ENCODE measurements around the gene FOXK2. TPM values are rescaled to one million over a fixed set of nuclear protein-coding genes. Genes with fewer than 3 reads are reported as not detected.

FOXK2 gene
- total and polyA plus RNA-seq, 2 donors (not counting 1 experiment from before 2014, with no cell fraction given) = 19.7 to 62.7 TPM

- Histone ChIP-seq H3K4me1 (ENCODE audit: control insufficient read depth in 2 of 2, insufficient read depth in 2 of 2, low read length in 2 of 2) (peaks cover 7 to 34% of the 10 kb centered on the region in 2 donors), H3K27me3 (replicated peaks in 1 of 4; ENCODE audit: control extremely low read depth in 1 of 4, control insufficient read depth in 3 of 4, insufficient read depth in 4 of 4, low read length in 3 of 4) (no peaks in the 10 kb centered on the region), H3K4me3 (ENCODE audit: control extremely low read depth in 1 of 5, extremely low read depth in 1 of 5, insufficient read depth in 1 of 5, low read depth in 2 of 5, low read length in 4 of 5) (peak overlapping the region in 4 of 5 experiments; percentile 55 to 79 (median 68)), H3K9me3 (ENCODE audit: control extremely low read depth in 1 of 3, control insufficient read depth in 2 of 3, insufficient read depth in 1 of 3, low read length in 2 of 3) (peaks cover 0 to 4% (median 0%) of the 10 kb centered on the region in 3 donors), H2AFZ (ENCODE audit: insufficient read depth, low read depth, low read length, poor library complexity, severe bottlenecking) (peak overlapping the region; percentile 88), H3K27ac (ENCODE audit: low read length in 2 of 2) (peak overlapping the region; percentile 64 to 77), H3K4me2 (replicated peaks; ENCODE audit: low read depth, low read length, poor library complexity, severe bottlenecking) (peak overlapping the region; percentile 80), H4K20me1 (ENCODE audit: control insufficient read depth, insufficient read depth, low read length, poor library complexity, severe bottlenecking) (no peaks in the 10 kb centered on the region), H3K36me3 (replicated peaks in 1 of 2; ENCODE audit: control extremely low read depth in 1 of 2, control insufficient read depth in 1 of 2, extremely low read depth in 1 of 2, insufficient read depth in 2 of 2, low read length in 1 of 2) (no peaks in the 10 kb centered on the region), H3K9ac (ENCODE audit: low read length) (peak overlapping the region; percentile 61), H3K79me2 (ENCODE audit: control insufficient read depth, insufficient read depth, low read length) (no peaks in the 10 kb centered on the region)
- CTCF ChIA-PET = interaction anchor here (1.3 to 1.6 kb wide), 2 partner anchors 57 to 145 kb away, joined by 4 to 6 read pairs; no protein-coding TSS in a partner anchor
- Mint-ChIP-seq H3K27ac (peak overlapping the region; percentile 89), H3K9me3 (ENCODE audit: insufficient read depth) (no peaks in the 10 kb centered on the region), H3K4me3 (peak overlapping the region; percentile 86), H3K4me1 (peaks cover 25% of the 10 kb centered on the region), H3K27me3 (no peaks in the 10 kb centered on the region)
- POLR2A ChIA-PET = interaction anchor here (1.1 to 1.7 kb wide), 4 partner anchors 10 to 47 kb away, joined by 3 to 5 read pairs (median 4); partner anchors contain the start of gene FOXK2
- peak; percentile 93 for DNase-seq
- TF ChIP-seq CTCF (IDR thresholded peaks at IDR 0.05) (no peak), EZH2 (IDR thresholded peaks at IDR 0.05; ENCODE audit: borderline replicate concordance, insufficient read depth, low read depth, low read length, poor library complexity, severe bottlenecking) (no peak)
- WGBS (ENCODE audit: insufficient coverage) = 15% methylated on average over 81 of the region's 83 CpGs
- peak; percentile 70 for ATAC-seq (ENCODE audit: low read depth)
- intact Hi-C loops (cut with micrococcal nuclease) = loop anchor here (1.0 kb wide), 3 partner anchors 23 to 55 kb away; partner anchors contain the start of genes FOXK2 and NARF
Observed at GRCh38 chr17:82496529-82497434, 22.8 kb upstream of the FOXK2 start.

Data from B cell (primary cell).